Measurements from ENCODE around the gene UBC. TPM values are rescaled to one million over a fixed set of nuclear protein-coding genes. Genes with fewer than 3 reads are reported as not detected.

The UBC gene
- total RNA-seq, 1 experiment from 2014 or later: 1,259 TPM

GRCh38 chr12:124898923-124899294, 15.5 kb downstream of the UBC start:
- Histone ChIP-seq H2AFZ (ENCODE audit: low read depth, low read length, poor library complexity, severe bottlenecking) (no peak overlapping the region), H3K27ac (ENCODE audit: low read depth, low read length) (no peak overlapping the region), H3K4me2 (ENCODE audit: low read length) (peak overlapping the region; percentile 30), H3K79me2 (ENCODE audit: insufficient read depth, low read length) (no peaks in the 10 kb centered on the region), H3K9me2 (ENCODE audit: insufficient read depth) (no peaks in the 10 kb centered on the region), H3K27me3 (ENCODE audit: insufficient read depth, low read length) (no peaks in the 10 kb centered on the region), H3K36me3 (ENCODE audit: control insufficient read depth in 1 of 2, insufficient read depth in 2 of 2, low read length in 2 of 2) (no peaks in the 10 kb centered on the region), H3K4me3 (replicated peaks in 1 of 2; ENCODE audit: low read depth in 1 of 2, low read length in 2 of 2) (no peak overlapping the region), H3K9me3 (ENCODE audit: control insufficient read depth in 1 of 2, insufficient read depth in 1 of 2, low read depth in 1 of 2, low read length in 2 of 2) (no peaks in the 10 kb centered on the region), H4K20me1 (ENCODE audit: insufficient read depth) (no peaks in the 10 kb centered on the region), H3K9ac (ENCODE audit: low read length) (no peak overlapping the region), H3K4me1 (ENCODE audit: control insufficient read depth in 1 of 2, insufficient read depth in 2 of 2, low read length in 2 of 2) (peaks cover 6 to 20% of the 10 kb centered on the region in 2 experiments; a peak in 3 of 4 replicates)
- no TSS peak for BruUV-seq (replicated peaks)
- RAD21 ChIA-PET (ENCODE audit: low non-redundant PET in 1 of 2, low total read pairs in 2 of 2, uncharacterized antibody in 2 of 2, unreplicated experiment in 2 of 2): no interaction called here
- no peak for TF ChIP-seq EZH2 (IDR thresholded peaks at IDR 0.05)
- no peak for TF ChIP-seq RAD21 (IDR thresholded peaks at IDR 0.05; ENCODE audit: low read depth)
- TF ChIP-seq, protein P1, sequence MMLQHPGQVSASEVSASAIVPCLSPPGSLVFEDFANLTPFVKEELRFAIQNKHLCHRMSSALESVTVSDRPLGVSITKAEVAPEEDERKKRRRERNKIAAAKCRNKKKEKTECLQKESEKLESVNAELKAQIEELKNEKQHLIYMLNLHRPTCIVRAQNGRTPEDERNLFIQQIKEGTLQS (IDR thresholded peaks at IDR 0.05): no peak
- no peak for TF ChIP-seq SP1 (IDR thresholded peaks at IDR 0.05; ENCODE audit: low read depth)
- no peak for TF ChIP-seq SRF (IDR thresholded peaks at IDR 0.05; ENCODE audit: low read depth)
- no peak for TF ChIP-seq REST (IDR thresholded peaks at IDR 0.05; ENCODE audit: low read depth)
- TF ChIP-seq ZFX (IDR thresholded peaks at IDR 0.05): no peak
- no peak for TF ChIP-seq CTCF (IDR thresholded peaks at IDR 0.05 in 2 of 3, conservative IDR thresholded peaks at IDR 0.05 in 1 of 3; ENCODE audit: borderline replicate concordance in 1 of 3, insufficient read depth in 1 of 3, low read depth in 2 of 3, low read length in 2 of 3)
- no peak for TF ChIP-seq ELF1 (IDR thresholded peaks at IDR 0.05; ENCODE audit: borderline replicate concordance, low read depth)
- ATAC-seq: no peak
- CTCF ChIA-PET: no interaction called here
- POLR2A ChIA-PET: no interaction called here
- intact Hi-C loops (cut with micrococcal nuclease): loop anchor here (5.0 kb wide), 2 partner anchors 72 to 862 kb away; no protein-coding TSS in a partner anchor
- no peak for DNase-seq (ENCODE audit: low read depth, low spot score)
